ENCODE results near the gene SSC4D. TPM values are rescaled to one million over a fixed set of nuclear protein-coding genes. Genes with fewer than 3 reads are reported as not detected.
"Not testable (repeated sequence)": the region's sequence is repeated elsewhere in the genome, so short reads cannot be mapped to it uniquely, and the experiment has no call there.

SSC4D gene
- polyA plus RNA-seq, 10 donors, result 0.43 to 1.9 (median 0.95) TPM

DNA sequence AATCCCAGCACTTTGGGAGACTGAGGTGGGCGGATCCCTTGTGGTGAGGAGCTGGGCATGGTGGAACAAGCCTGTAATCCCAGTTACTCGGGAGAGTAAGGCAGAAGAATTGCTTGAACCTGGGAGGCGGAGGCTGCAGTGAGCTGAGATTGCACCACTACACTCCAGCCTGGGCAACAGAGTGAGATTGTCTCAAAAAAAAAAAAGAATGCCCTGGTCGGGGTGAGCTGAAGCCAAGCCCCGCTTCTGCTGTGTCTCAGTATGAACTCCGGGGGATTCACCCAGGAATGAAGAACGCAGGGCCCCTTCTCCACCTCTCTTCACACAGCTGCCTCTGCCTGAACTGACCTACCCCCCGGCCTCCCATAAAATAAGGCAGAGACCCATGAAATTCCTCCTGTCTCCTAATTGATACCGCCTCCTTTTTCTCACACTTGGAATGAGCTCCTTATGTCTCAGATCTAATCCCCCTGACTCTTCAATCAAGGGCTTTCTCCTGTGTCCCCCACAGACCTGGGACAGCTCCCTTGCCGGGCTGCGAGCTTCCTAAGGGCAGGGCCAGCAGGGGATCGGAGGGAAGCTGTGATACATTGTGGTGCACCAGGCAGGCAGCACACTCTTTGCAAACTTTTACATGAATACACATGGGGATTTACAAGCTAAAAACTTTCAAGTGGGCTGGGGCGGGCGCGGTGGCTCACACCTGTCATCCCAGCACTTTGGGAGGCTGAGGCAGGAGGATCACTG lies 14.3 kb upstream of the SSC4D start:
- DNase-seq, result no peak

DNA sequence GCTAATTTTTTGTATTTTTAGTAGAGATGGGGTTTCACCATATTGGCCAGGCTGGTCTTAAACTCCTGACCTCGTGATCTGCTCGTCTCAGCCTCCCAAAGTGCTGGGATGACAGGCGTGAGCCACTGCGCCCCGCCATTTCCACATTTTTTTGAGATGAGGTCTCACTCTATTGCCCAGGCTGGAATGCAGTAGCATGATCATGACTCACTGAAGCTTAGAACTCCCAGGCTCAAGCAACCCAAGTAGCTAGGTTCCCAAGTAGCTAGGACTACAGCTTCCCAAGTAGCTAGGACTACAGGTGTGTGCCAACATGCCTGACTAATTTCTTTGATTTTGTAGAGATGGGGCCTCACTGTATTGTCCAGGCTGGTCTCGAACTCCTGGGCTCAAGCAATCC lies 11.6 kb upstream of the SSC4D start:
- peak in 1 of 3 donors; percentile 87 for DNase-seq

DNA sequence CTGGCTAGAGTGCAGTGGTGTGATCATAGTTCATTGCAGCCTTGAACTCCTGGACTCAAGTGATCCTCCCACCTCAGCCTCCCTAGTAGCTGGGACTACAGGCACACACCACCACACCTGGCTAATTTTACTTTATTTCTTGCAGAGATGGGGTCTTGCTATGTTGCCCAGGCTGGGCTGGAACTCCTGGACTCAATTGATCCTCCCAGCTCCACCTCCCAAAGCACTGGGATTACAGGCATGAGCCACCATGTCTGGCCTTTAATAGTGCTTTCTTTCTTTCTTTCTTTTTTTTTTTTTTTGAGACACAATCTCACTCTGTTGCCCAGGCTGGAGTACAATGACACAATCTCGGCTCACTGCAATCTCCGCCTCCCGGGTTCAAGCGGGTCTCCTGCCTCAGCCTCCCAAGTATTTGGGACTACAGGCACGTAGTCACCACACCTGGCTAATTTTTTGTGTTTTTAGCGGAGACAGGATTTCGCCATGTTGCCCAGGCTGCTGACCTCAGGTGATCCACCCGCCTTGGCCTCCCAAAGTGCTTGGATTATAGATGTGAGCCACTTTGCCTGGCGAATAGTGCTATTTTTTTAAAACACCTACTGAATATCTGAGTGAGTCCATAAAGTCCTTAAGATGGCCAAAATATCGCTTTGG lies 8.3 kb upstream of the SSC4D start:
- not testable (repeated sequence) for DNase-seq

DNA sequence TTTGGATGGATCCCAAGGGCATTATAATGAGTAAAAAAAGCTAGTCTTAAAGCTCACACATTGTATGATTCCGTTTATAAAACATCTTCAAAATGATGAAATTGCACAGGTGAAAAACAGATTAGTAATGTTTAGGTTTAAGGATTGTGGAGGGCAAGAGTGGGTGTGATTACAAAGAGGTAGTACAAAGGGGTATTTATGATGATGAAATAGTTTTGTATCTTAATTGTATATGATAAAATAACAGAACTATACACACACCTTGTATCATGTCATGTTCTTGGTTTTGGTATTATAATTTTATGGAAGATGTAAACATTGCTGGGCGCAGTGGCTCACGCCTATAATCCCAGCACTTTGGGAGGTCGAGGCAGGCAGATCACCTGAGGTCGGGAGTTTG lies 2.8 kb upstream of the SSC4D start:
- no peak for DNase-seq

DNA sequence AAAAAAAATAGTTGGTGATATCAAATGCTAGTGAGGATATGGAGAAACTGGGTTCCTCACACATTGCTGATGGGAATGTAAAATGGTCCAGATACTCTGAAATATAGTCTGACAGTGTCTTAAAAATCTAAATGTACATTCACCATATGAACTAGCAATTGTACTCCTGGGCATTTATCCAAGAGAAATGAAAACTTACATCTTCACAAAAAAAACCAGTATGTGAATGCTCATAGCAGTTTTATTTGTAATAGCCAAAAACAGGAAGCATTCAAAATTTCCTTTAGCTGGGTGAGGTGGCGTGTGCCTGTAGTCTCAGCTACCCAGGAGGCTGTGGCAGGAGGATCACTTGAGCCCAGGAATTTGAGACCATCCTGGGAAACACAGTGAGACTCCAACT lies 2.1 kb upstream of the SSC4D start:
- no peak for DNase-seq

DNA sequence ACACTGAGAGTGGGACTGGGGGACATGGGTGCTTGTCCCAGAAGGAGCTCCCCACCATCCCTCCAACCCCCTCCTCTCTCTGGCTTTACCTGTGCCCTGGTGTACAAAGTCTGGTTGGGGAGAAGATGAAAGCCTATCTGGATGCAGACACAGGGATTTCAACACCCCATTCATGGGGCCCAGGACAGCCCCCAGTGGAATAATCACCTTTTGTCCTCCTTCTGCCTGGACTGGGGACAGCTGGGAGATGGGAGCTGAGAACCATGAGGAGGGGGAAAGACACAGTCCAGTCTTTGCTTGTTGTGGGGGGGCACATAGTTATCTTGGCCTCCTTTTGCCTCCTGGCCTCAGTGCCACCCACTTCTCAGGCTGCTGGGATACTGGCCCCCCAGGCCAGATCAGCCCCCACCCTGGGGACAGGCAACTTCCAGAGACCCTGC lies 1.4 kb downstream of the SSC4D start:
- no peak for DNase-seq

DNA sequence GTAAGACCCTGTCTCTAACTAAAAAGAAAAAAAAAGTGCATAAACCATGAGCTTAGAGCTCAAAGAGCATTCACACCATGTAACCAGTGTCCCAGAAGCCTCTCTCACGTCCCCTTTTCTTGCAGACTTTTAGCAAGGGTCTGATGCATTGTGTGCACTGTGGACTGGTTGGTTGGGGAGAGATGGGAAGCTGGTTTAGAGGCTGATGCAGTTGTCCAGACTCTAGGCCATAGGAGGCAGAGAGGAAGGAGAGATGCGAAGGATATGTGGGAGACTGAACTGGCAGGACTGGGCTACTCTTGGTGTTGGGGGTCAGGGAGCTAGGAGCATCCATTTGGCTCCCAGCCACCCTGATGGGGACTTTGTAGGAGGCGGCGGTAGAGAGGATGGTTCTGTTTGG lies 1.8 kb downstream of the SSC4D start:
- DNase-seq, result no peak

DNA sequence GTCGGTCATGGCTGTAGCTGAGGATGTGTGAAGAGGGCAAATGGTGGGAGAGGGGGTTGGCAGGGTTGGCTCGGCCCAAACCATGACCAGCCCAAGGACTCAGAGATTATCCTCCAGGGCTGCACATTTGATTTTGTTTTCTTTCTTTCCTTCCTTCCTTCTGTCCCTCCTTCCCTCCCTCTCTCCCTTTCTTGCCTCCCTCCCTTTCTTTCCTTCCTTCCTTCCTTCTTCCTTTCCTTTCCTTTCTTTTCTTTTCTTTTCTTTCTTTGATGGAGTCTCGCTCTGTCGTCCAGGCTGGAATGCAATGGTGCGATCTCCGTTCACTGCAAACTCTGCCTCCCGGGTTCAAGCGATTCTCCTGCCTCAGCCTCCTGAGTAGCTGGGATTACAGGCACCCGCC lies 3.8 kb downstream of the SSC4D start:
- no peak for DNase-seq

DNA sequence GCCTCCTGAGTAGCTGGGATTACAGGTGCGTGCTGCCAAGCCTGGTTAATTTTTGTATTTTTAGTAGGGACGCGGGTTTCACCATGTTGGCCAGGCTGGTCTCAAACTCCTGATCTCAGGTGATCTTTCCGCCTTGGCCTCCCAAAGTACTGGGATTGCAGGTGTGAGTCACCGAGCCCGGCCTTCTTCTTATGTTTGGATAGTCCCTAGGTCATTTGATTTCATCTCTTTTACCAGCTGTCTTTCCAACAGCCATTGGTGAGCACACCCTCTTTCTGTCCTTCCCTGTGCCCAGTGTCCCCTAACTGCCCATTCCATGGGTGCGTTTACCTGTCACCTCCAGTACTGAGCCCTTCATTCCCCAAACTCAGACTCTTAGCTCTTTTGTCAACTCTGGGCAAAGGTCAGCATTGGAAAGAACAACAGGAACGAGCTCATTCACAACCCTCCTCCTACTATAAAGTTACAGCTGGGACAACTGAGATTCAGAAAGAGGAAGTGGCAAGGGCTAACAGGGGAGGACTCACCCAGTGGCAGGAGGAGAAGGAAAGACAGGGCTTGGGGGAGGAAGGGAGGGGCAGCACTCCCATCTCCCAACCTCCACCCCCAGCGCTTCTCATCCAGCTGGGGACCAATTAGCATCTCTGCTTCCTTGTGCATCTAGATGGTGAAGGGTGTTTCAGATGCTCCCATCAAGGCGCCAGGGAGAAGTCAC lies 5.6 kb downstream of the SSC4D start:
- no peak for DNase-seq

DNA sequence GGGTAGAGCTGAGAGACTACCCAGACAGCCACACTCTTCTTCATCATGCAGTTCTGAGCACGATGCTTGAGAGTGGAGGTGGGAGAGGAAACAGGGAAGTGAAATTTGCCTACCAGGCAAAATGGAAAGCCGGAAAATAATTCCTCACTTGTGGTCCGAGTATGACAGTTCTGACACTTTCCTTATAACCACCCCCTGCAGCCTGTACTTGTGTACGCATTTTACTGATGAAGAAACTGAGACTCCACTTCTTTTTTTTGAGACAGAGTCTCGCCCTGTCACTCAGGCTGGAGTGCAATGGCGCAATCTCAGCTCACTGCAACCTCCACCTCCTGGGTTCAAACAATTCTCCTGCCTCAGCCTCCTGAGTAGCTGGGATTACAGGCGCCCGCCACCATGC lies 6.4 kb downstream of the SSC4D start:
- not testable (repeated sequence) for DNase-seq

DNA sequence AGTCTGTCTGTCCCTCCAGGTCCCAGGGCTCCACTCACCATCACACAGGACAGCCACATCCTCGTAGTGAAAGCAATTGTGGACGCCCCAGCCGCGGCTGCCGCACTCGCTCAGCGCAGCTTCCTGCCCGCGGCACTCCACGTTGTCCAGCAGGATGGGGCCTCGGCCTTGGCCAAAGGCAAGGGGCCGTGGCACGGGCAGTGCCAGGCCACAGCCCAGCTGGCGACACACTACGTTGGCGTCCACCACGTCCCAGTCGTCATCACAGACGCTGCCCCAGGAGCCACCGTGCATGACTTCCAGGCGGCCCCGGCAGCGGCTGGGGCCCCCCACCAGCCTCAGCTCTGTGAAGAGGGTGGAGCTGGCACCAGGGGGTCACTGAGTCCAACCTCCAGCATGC lies 9.2 kb downstream of the SSC4D start:
- DNase-seq, result no peak

DNA sequence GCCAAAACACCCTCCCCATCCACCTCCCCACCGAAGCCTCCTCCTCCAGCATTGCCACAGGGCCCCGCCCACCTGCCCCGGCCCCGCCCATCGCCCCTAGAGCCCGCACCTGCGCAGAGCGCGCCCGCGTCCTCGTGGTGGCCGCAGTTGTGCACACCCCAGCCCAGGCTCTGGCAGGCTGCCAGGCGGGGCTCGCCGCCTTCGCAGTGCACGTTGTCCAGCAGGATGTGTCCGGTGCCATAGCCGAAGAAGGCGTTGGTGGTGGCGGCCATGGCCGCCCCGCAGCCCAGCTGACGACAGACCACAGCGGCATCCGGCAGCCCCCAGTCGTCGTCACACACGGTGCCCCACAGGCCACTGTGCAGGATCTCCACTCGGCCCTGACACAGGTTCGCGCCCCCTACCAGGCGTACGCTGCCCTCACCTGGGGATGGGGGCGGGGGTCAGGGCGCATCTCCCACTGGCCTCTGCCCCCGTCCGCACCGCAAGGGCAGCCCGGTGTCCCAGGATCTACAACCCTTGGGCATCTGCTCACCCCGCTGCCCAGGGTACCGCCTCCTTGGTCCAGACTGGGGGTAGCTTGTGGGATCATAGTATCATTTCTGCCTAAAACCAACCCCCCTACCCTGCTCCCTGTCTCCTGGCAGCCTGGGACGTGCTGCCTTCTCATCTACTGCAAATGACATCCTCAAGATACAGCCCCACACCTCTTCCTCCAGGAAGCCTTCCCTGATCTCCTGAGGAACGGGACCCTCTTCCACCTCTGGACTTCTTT lies 11.9 kb downstream of the SSC4D start:
- peak in 2 of 3 donors; percentile 70 to 83 for DNase-seq

DNA sequence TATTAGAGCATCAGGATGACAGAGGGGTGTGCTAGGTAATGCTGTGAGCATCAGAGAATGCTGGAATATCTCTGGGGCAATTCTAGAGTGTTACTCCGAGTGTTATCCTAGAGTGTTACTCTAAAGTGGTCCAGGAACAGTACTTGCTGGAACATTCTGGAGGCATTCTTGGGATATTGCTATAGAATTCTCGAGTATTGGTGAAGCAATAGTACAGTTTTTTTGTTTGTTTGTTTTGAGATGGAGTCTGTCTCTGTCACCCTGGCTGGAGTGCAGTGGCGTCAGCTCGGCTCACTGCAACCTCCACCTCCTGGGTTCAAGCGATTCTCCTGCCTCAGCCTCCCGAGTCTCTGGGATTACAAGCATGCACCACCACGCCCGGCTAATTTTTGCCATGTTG lies 12.6 kb downstream of the SSC4D start:
- no peak for DNase-seq

DNA sequence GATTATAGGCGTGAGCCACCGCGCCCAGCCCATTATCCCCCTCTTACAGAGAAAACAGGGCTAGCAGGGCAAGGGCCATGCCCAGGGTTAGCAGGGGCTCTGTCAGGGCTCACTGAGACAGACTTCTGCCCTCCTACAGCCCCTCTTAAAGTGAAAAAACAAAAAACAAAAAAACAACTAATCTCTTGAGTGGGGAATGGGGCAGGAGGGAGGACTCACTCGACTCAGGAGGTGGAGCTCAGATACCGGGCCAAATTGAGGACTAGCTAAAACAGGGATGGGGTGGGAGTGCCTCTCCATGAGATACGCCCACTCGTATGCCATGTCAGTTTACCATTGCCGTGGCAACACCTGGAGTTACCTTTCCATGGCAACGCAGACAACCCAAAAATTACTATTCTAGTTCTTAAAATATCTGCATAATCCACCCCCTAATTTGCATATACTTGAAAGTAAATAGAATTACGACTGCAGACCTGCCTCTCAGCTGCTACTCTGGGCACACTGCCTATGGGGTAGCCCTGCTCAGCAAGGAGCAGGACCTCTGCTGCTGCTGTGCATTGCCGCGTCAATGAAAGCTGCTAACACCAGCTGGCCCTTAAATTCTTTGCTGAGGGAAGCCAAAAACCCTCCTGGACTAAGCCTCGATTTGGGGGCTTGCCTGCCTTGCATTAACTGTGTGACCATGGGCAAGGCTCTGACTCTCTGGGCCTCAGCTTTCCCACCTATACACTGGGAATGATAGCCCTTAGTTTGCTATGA lies 13.4 kb downstream of the SSC4D start:
- peak in 2 of 3 donors; percentile 42 to 72 for DNase-seq

DNA sequence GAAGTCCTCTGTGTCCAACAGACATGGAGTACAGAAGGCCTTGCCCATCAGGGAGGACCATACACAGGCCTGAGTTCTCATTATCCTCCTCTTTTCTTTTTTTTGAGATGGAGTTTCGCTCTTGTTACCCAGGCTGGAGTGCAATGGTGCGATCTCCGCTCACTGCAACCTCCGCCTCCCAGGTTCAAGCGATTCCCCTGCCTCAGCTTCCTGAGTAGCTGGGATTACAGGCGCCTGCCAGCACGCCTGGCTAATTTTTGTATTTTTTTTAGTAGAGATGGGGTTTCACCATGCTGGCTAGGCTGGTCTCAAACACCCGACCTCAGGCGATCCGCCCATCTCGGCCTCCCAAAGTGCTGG lies 13.9 kb downstream of the SSC4D start:
- DNase-seq, result not testable (repeated sequence)

DNA sequence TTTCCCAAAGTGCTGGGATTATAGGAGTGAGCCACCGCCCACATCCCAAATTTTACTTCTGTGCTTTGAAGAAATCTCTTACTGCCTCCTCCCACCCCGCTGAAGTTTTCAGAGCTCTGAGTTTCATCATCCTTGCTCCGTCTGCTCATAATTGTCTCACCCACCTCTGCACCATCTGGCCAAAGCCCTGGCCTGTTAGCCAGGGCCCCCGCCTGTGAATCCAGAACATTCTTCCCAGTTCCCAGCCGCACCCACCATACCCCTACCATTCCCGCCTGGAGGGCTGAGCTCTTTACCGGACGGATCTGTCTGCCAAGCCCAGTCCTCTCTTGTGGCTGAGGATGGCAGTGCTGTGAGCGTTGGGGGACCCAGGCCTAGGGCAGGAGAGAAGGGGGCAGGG lies 14.5 kb downstream of the SSC4D start:
- DNase-seq, result no peak

DNA sequence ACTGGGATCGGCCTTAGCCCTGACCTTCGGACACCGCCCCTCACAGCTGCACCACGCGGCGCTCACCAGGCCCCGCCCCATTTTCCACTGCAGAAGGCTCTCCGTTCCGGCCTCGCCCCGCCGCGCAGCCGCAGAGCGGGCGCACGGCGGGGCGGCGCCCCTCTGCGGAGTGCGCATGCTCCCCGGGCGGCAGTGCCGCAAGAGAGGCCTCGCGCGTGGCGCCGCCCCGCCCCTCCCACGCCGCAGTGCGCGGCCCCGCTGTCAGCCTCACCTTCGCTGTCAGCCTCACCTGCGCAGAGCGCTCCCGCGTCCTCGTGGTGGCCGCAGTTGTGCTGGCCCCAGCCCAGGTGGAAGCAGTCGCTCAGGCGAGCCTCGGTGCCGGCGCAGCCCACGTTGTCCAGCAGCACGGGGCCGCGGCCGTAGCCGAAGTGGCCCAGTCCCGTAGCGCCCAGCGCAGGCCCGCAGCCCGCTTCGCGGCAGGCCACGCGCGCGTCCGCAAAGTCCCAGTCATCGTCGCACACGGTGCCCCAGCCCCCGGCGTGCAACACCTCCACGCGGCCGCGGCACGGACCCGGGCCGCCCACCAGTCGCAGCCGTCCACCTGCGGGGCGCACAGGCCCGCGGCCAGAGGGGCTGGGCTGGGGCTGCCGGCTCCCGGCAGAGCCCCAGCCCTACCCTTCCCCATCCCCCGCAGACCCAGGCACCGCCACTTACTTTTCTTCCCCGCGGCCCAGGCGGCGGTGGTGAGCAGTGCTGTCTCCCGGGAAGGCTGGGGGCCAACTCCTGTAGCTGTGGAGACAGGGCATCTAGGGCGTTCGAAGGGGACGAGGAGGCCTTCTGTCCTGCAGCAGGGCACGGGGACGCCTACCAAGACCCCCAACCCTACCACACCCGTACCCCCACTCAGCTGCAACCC lies 16.1 kb downstream of the SSC4D start:
- DNase-seq, result peak; percentile 92 to 97 (median 97)

DNA sequence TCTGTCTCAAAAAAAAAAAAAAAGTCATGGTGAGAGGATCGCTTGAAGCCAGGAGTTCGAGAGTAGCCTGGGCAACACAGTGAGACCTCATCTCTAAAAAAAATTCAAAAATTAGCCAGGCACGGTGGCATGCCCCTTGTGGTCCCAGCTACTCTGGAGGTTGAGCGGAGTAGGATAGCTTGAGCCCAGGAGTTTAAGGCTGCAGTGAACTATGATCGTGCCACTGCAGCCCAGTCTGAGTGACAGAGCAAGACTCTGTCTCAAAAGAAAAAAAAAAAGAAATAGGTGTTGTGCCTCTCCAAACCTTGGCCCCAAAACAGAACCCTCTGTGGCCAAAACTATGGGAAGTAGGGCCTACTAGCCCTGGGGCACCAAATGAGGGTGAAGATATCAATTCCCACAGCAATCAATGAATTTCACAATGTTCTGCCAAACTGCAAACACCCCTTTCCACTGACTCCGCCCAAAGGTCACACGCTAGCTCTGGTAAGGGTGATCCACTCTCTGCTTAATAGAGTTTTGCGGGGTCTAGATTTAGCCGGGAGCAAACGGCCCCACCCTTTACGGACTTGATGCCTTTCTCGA lies 16.9 kb downstream of the SSC4D start:
- DNase-seq, result no peak

DNA sequence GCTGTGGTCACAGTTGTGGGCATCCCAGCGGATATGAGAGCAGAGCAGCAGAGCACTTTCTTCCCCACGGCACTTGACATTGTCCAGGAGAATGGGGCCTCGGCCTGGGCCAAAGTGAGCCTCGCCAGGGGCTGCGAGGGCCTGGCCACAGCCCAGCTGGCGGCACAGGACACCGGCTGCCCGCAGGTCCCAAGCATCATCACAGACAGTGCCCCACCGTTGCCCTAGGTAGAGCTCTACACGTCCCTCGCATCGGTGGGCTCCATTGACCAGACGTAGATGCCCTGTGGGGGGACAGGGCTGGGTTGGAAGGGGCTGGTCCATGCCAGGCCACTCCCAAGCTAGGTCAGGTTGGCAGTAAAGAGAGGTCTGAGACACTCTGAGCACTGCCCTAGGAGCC lies 19.4 kb downstream of the SSC4D start:
- DNase-seq, result no peak

DNA sequence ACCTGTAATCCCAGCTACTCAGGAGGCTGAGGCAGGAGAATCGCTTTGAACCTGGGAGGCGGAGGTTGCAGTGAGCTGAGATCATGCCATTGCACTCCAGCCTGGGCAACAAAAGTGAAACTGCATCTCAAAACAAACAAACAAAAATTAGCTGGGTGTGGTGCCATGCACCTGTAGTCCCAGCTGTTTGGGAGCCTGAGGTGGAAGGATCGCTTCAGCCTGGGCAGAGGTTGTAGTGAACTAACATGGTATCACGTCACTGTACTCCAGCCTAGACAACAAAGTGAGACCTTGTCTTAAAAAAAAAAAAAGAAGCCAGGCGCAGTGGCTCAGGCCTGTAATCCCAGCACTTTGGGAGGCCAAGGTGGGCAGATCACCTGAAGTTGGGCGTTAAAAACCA lies 21.7 kb downstream of the SSC4D start:
- not testable (repeated sequence) for DNase-seq

All from muscle of back (tissue), 11 donors.